HG02610 (cell line): ENCODE data around the gene PMM1.
"Not testable (repeated sequence)": the region's sequence is repeated elsewhere in the genome, so short reads cannot be mapped to it uniquely, and the experiment has no call there.

Source experiments
- ATAC-seq: cut with Tn5 transposase; IDR thresholded peaks from one replicate; pipeline ENCODE4 v1.9.1; 2021; ENCODE audit warnings: mild to moderate bottlenecking, moderate library complexity; ENCODE audit not compliant: unreplicated experiment

Gene PMM1

DNA sequence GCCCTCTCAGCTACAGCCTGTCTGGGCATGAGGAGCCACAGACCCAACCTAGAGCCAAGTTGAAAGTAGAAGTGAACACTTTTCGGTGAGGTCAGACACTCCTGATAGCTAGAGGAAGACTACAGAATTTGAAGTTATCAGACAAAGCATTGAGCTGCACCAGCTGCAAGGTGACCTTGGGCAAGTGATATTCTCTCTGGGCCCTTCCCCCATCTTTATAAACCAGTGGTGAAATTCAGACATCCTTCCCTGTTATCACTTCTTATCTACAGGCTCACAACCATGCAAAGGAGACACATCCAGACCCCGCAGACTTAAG is 8.0 kb upstream of the PMM1 start:
- no peak for ATAC-seq

DNA sequence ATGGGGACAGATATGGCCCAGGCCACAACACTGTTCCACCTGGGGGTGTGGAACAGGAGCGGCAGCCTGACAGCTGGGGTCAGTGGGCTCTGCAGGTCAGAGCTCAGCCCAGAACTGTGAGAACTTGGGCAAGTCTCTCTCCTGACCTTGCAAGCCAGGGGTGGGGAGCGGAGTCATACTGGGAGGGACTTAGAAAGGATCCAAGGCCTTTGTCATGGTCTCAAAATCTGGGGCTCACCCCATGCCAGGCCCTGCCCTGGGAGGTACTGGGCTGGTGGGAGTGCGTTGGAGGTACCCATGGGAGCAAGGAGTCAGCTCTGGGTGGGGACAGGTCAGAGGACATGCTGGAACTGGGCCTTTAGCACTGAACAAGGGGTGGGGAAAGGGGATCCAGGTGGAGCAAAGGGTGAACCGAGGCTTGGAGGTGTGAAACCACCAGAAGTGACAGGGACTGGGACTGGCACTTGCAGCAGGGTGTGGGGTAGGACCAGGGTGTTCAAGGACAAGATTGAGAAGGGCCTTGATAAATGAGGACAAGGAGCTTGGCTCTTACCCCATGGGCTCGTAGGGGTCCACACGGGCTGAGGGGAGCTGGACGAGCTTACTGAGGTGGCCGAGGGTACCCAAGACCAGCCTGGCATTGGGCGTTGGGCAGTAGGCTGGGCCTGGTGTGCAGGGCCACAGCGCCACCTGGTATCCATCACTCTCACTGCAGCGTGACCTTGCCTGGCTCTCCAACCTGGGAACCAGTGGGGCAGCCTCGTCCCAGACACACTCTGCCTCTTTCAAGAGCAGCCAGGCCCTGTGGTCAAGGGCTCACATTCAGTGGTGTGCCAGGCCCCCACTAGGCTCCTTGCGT is 7.4 kb upstream of the PMM1 start:
- ATAC-seq, result no peak

DNA sequence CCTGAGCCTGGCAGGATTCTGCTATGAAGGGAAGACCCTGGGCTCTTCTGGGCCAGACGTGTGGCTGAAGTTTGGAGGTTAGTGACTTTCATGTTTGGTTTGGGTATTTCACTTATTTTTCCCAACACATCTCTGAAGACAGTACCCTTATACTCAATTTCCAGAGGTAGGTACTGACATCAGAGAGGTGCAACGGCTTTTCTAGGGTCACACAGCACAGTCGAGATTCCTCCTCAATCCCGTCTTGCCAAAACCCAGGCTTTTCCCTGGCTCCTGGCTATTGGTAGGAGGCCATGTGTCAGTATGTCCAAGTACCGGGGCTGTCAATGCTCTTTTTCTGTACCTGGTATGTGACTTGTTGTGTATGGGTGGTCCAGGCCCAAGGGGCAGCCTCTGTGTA is 6.1 kb upstream of the PMM1 start:
- no peak for ATAC-seq

DNA sequence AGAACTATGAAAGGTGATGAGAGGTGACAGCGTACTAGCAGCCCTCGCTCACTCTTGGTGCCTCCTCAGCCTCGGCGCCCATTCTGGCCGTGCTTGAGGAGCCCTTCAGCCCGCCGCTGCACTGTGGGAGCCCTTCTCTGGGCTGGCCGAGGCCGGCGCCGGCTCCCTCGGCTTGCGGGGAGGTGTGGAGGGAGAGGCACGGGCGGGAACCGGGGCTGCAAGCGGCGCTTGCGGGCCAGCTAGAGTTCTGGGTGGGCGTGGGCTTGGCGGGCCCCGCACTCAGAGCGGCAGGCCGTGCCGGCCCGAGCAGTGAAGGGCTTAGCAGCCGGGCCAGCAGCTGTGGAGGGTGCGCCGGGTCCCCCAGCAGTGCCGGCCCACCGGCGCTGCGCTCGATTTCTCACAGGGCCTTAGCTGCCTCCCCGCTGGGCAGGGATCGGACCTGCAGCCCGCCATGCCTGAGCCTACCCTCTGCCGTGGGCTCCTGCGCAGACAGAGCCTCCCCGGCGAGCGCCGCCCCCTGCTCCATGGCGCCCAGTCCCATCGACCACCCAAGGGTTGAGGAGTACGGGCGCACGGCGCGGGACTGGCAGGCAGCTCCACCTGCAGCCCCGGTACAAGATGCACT is 3.8 kb upstream of the PMM1 start:
- ATAC-seq, result not testable (repeated sequence)

DNA sequence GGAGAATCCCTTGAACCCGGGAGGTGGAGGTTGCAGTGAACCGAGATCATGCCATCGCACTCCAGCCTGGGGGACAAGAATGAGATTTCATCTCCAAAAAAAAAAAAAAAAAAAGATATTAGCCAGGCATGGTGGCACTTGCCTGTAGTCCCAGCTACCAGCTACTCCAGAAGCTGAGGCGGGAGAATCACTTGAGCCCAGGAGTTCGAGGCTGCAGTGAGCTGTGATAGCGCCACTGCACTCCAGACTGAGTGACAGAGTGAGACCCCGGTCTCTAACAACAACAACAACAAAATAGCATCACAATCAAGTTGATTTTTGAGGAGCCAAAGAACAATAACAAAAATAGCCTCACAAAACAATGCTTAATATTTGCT is 2.3 kb downstream of the PMM1 start:
- no peak for ATAC-seq

DNA sequence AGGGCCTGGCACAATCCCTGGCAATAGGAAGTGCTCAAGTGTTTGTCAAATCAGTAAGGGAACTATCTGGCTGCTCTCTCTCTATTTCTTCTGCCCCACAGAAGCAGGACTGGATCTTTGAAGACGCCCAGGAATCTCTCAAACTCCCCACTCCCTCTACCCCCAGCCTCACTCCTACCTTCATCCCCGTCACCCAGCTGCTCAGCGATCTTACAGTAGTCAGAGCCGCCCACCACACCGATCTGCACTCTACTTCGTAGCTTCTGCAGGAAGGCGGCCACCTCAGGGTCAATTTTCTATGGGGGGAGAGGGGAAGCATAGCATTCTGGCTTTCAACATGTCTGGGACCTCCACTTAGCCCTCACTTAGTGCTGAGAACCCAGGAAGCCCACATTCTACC is 3.7 kb downstream of the PMM1 start:
- ATAC-seq, result no peak

DNA sequence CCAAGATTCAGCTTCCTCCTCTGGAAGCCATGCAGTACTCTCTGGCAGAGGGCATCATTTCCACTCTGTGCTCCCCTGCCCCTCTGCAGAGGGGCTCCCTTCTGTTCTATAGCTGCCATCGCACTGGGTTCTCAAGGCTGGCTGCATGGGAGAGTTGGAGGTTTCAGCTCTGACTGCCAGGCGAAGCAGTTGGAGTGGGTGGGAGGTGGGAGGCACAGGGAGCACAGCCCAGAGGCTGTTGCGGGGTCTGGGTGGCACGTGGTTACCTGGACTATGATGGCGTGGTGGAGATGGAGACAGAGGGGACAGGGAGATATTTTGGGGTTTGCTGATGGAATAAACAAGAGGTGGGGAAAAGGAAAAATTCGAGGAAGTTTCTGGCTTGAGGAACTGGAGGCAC is 4.8 kb downstream of the PMM1 start:
- ATAC-seq, result no peak

DNA sequence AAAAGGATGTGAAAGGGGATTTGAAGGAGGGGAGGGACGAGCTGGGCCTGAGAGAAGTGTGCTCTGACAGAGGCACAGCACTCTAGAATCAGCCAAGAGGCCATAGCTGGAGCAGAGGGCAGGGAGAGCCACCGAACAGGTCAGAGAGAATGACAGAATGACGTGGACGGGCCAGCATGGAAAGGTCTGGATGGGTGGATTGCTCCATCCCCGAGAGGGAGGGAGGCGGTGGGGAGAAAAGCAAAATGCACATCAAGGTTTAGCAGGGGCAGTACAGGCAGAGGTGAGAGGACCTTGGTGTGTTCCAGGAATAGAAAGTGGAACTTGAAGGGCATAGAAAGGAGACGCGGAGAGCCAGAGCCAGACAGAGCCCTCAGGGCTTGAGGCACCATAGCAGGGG is 6.9 kb downstream of the PMM1 start:
- ATAC-seq, result no peak

DNA sequence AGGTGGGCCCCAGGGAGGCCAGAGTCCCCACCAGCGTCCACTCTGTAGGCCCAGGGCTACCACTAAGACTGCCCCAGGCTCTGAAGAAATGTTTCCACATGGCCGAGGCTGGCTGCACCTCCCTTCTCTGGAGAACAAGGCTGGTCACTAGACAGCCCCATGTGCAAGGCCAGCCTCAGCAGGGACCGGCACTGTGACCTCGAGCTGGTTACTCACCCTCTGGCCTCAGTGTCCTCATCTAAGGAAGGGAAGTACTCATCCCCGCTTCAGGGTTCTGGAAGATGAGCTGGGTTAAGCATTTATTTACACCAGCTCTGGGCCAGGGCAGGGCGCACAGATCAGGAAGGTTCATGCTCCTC is 9.7 kb downstream of the PMM1 start:
- no peak for ATAC-seq

DNA sequence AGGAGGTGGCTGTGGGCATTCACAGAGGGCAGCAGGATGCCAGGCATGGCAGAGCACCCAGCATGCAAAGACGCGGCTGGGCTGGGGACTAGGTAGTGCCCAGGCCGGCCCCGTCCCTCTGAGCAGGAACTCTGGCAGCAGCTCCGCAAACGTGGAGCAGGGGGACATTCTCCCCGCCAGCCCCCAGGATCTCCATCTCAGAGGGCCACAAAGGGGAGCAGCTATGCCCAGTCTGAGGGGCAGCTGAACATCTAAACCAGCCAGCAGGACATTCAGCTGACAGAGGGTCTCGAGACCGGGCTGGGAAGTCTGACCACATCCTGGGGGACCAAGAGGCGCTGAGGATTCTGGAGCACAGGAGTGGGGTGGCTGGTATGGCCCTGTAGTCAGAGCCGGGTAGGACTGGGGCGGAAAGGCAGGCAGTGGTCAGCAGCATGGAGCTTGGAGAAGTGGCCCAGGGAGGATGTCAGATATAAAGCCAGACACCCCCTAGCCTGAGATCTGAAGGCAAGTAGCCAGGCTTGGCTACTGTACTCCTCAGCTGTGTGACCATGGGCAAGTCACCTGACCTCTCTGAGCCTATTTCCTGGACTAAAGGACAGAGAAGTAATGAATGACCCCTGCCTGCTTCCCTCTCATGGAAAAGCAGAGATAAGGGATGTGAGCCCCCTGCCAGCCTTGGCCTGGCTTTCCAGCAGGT is 10.2 kb downstream of the PMM1 start:
- no peak for ATAC-seq

DNA sequence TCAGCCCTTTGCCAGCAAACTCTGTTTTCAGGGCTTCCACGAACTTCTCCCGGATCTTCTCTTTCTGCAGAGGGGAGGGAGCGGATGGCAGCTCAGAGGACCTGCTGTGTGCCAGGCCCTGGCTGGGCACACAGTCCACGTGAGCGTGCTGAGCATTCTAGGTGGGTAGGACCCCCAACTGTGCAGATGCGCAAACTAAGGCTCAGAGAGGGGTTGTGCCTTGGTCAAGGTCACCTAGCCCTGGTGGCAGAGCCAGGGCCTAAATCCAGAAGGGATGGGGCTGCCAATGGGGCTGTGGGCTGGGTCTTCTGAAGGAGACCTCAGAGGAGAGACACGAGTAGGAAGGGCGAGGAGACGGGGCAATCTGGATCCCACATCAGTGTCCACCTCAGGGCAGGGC is 10.8 kb downstream of the PMM1 start:
- no peak for ATAC-seq

DNA sequence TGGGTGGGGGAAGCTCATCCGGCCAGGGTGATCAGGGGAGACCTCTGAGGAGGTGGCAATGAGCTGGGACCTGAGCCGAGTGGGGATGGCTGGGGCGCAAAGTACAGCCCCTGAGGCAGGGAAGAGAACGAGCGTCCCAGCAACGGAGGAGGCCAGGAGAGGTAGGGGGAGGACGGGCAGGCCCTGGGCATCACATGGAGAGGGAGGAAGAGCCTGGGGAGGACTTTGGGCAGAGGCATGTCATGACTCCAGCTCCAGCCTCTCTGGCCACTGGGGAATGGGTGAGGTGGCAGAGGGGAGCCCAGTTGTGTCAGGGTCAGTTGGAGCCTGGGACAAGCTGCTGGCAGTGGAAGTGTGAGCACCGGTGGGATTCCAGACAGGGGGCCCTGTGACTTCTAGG is 11.5 kb downstream of the PMM1 start:
- no peak for ATAC-seq

DNA sequence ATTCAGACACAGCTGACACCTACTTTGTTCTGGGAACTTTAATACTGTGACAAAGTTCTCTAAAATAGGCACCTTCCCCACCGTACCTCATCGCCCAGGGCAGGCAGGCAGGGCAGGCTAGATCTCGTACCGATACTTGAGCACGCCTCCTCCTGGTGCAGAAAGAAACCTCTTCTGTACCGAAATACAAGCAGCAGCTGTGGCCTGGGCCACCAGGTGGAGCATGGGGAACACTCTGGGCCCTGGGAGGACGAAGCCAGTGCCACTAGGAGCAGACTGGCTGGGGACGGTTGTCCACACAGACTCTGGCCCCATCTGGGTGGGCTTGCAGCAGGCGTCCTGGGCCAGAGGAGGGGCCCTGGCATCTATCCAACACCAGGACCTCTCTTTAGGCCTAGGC is 12.8 kb downstream of the PMM1 start:
- ATAC-seq, result no peak

DNA sequence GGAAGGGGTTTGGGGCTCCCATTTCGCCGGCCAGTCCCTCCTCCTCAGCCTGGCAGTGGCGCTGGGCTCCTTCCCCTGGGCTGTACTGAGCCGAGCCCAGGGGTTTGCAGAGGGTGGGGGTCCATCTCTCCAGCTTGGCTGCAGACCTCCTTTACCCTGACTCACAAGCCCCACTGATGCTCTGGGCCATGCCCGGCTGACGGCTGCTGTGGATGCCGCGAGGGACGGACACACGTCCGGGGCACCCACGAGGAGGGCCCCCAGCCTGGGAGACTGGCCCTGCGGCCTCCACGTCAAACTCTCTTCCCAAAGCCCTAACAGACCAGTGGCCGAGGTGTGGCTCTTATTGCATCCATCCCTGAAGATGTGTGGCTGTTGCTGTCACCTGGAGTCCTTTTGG is 14.1 kb downstream of the PMM1 start:
- no peak for ATAC-seq

DNA sequence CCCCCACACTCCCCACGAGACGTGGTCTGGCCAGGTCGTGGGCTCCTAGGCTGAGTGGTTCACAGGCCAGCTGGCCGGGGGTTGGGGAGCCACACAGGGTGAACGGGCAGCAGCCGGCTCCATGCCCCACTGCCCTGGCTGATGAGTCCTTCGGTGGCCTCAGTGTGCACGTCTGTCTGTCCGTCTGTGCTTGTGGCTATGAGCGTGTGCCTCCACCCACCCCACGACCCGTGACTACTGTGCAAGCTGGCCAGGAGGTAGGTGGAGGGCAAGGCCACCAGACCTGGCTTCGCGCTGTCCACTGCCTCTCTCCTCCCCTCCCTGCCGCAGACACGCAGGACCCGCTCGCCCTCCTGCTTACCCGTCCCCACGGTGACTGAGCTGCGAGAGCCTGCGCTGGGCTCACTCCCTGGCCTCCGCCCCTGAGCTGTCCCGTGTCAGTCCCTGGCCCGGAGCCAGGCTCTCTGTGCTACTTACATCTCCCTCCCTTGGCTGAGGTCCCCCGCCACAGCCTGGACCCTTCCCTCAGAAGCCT is 14.7 kb downstream of the PMM1 start:
- no peak for ATAC-seq

DNA sequence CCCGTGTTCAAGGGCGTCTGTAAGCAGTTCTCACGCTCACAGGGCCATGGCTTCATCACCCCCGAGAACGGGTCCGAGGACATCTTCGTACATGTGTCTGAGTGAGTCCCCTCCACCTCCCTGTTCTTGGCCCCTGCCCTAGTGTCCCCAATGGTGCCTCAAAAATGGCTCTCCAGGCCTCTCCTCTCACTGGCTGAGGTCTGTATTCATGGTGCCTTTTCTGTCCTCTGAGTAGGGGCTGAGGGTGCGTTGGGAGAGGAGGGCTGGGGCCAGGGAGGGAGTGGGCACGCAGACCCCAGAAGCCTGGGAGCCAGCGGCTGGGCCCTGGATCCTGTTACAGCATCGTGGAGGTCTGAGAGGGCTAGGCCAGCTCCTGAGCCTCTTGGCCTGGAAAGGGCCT is 16.0 kb downstream of the PMM1 start:
- ATAC-seq, result no peak

DNA sequence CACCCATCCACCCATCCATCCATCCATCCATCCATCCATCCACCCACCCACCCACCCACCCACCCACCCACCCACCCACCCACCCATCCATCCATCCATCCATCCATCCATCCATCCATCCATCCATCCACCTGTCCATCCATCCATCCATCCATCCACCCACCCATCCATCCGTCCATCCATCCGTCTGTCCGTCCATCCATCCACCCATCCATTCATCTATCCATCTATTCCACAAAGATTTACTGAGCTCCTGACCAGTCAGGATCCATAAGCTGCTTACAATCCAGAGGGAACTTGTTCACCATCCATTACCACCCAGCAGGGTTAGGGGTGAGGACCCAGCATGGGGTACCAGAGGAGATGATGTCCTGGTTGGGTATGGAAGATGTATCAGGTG is 17.3 kb downstream of the PMM1 start:
- ATAC-seq, result not testable (repeated sequence)

DNA sequence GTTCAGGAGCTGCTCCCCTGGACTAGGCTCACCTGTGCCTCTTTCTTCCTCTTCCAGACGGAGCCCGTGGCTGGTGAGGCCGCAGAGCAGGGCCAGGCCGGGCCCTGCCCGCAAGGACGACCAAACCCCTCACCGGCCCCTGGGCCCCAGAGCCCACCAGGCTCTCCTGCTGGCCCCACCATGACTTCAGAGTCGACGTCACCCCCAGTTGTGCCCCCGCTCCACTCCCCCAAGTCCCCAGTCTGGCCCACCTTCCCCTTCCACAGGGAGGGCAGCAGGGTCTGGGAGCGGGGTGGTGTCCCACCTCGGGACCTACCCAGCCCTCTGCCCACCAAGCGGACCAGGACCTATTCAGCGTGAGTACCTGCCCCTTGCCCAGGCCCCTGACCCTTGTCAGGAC is 17.9 kb downstream of the PMM1 start:
- ATAC-seq, result no peak

DNA sequence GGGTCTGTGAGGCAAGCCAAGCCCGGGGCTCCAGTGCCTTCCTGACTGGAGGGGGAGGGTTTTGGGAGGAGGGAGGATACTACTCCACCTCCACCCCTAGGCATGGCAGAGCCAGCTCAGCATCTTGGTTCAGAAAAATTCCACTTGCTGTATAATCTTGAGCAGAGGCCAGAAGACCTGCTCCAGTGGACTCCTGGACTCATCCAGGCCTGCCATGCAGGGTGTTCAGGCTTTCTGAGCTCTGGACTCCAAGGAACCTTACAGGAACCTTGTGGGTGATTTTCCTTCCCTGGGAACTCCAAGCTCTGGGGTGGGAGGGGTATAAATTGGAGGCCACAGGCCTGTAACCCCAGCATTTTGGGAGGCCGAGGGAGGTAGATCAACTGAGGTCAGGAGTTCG is 19.4 kb downstream of the PMM1 start:
- no peak for ATAC-seq

DNA sequence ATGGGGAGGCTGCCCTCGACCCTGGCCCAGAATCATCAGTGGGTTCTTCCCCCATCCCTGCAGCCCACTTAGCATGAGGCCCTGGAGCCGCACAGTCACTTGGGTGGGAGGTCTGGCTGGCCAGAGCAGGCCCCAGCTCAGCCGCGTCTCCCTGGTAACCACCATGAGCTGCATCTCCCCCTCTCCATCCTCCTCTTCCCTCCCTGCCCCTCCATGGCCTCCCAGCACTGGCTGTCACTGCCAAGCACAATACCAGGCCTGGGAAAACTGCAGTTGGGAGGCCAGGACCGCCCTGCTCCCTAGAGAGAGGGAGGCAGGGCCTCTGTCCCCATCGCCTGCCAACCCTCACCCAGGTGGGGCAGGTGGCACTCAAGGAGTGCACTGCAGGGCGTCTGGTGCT is 20.8 kb downstream of the PMM1 start:
- ATAC-seq, result no peak

DNA sequence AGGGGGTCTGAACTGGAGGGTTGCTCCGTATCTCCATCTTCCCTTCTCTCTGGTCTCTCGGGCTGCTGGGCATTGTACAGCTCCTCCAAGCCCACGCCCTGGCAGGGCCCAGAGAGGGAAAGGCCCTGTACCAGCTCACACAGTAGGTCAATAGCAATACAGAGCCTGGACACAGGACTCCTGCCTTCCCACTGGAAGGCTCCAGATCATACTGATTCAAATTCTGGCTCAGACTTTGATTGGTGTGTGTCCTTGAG is 22.2 kb downstream of the PMM1 start:
- no peak for ATAC-seq

DNA sequence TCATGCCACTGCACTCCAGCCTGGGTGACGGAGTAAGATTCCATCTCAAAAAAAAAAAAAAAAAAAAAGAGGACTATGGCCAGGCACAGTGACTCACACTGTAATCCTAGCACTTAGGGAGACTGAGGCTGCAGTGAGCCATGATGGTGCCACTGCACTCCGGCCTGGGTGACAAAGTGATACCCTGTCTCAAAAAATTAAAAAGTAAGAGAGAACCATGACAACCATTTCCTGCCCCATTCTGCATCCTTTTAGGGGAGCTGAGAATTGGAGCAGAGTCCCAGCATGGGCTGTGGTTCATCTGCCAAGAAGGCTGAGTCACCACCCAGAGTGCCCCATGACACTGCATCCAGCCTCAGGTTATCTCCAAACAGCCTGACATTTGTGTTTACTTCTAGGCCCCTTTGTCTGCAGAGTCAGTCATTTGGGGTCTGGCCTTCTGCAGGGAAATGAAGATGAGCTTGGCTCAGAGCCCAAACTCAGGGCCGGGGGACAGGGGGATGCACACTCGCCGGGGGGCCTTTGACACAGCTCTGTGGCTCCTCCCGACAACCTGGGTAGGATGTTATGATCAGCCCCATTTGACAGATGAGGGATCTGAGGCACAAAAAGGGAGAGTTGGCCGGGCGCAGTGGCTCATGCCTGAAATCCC is 24.1 kb downstream of the PMM1 start:
- no peak for ATAC-seq
